ENCODE results near the gene POLRMT.
"Not testable (repeated sequence)": the region's sequence is repeated elsewhere in the genome, so short reads cannot be mapped to it uniquely, and the experiment has no call there.

Gene POLRMT

DNA sequence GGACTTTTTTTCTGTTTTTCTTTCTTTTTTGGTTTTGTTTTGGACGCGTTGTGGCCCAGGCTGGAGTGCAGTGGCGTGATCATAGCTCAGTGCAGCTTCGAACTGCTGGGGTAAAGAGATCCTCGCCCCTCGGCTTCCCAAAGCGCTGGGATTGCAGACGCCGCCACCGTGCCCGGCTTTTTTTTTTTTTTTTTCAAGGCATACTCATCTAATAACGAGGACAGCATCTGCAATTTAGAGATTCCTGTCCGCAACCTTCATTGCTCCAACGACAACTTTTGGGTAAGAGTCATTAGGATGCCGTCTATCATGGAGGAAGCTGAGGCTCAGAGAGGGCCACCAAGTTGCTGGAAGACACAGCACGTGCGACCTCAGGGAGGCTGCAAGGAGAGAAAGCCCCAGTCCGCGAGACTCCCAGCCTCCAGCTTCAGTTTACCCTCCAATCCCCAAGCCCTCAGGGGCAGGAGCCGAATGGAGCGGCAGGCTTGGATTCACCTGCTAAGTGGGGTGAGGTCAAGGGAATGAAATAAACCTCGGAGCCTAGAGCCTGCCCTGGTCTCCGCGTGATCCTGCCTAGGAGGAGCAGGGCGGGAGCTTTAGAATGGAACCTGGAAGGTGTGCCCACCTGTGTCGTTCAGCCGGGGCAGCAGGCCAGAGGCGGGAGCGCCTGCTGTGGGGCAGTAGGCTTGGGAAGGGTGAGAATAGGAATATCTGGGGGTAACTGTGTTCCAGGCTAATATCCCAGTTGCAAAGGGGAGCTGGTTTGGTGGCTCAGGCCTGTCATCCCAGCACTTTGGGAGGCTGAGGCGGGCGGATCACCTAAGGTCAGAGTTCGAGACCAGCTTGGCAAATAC lies 676 bp upstream of the POLRMT start:
- Histone ChIP-seq H3K9ac (ENCODE audit: low read depth, low read length) (peak overlapping the region; percentile 79), H3K36me3 (ENCODE audit: insufficient read depth, low read length) (peaks cover 15% of the 10 kb centered on the region), H3K4me3 (ENCODE audit: low read length) (peak overlapping the region; percentile 100), H3K27ac (ENCODE audit: low read depth, low read length) (no peak overlapping the region; the same call in 1 of the 2 replicates), H3K9me3 (ENCODE audit: insufficient read depth, low read depth, low read length) (no peaks in the 10 kb centered on the region), H3K27me3 (ENCODE audit: insufficient read depth, low read length) (peaks cover 20% of the 10 kb centered on the region), H3K4me1 (ENCODE audit: insufficient read depth, low read length) (no peaks in the 10 kb centered on the region)
- 31% methylated on average over 32 of the region's 32 CpGs for WGBS

DNA sequence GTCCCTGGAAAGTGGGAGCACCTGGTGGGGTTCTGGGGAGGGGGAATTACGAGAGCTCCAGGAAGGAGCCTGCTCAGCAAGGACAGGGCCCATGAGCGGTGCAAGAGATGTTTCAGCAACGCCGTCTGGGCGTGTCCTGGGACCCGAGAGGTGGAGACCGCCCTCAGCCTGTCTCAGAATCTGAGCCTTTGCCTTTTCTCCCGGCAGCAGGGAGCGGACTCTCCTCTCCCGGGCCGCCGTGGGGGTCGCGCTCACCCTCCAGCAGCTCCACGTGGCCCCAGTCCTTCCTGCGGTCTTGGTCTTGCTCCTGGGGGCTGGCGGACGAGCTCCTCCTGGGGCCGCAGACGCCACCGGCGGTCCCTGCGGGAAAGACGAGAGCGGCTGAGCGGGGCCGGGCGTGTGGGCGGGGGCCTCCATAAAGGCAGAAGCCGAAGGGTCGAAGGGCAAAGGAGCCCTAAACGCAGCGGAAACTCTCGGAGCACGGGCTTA lies 714 bp downstream of the POLRMT start:
- Histone ChIP-seq H3K27ac (ENCODE audit: low read depth, low read length) (peak overlapping the region; percentile 65), H3K9ac (ENCODE audit: low read depth, low read length) (peak overlapping the region; percentile 94), H3K4me1 (ENCODE audit: insufficient read depth, low read length) (no peaks in the 10 kb centered on the region), H3K27me3 (ENCODE audit: insufficient read depth, low read length) (peaks cover 7% of the 10 kb centered on the region), H3K9me3 (ENCODE audit: insufficient read depth, low read depth, low read length) (no peaks in the 10 kb centered on the region), H3K36me3 (ENCODE audit: insufficient read depth, low read length) (peaks cover 27% of the 10 kb centered on the region), H3K4me3 (ENCODE audit: low read length) (peak overlapping the region; percentile 100)
- WGBS: 2% methylated on average over 35 of the region's 35 CpGs

GRCh38 chr19:629961-630714 lies 3.2 kb downstream of the POLRMT start:
- no peak overlapping the region for H3K9ac ChIP-seq (ENCODE audit: low read depth, low read length)
- peaks cover 38% of the 10 kb centered on the region for H3K36me3 ChIP-seq (ENCODE audit: insufficient read depth, low read length)
- 94% methylated on average over 30 of the region's 30 CpGs for WGBS
- no peak overlapping the region for H3K27ac ChIP-seq (ENCODE audit: low read depth, low read length)
- no peaks in the 10 kb centered on the region for H3K27me3 ChIP-seq (ENCODE audit: insufficient read depth, low read length)
- no peaks in the 10 kb centered on the region for H3K4me1 ChIP-seq (ENCODE audit: insufficient read depth, low read length)
- no peaks in the 10 kb centered on the region for H3K9me3 ChIP-seq (ENCODE audit: insufficient read depth, low read depth, low read length)
- H3K4me3 ChIP-seq (ENCODE audit: low read length): no peak overlapping the region

- H3K27me3 ChIP-seq (ENCODE audit: insufficient read depth, low read length); H3K27ac ChIP-seq (ENCODE audit: low read depth, low read length); H3K4me3 ChIP-seq (ENCODE audit: low read length); H3K9ac ChIP-seq (ENCODE audit: low read depth, low read length); H3K9me3 ChIP-seq (ENCODE audit: insufficient read depth, low read depth, low read length); H3K4me1 ChIP-seq (ENCODE audit: insufficient read depth, low read length): not testable (repeated sequence)
- 93% methylated on average over 25 of the region's 25 CpGs for WGBS
- peaks cover 43% of the 10 kb centered on the region for H3K36me3 ChIP-seq (ENCODE audit: insufficient read depth, low read length)
Observed at GRCh38 chr19:629515-629914, 3.8 kb downstream of the POLRMT start.

GRCh38 chr19:628168-628567 lies 5.2 kb downstream of the POLRMT start:
- peaks cover 55% of the 10 kb centered on the region for H3K36me3 ChIP-seq (ENCODE audit: insufficient read depth, low read length)
- H3K27me3 ChIP-seq (ENCODE audit: insufficient read depth, low read length): no peaks in the 10 kb centered on the region
- H3K4me1 ChIP-seq (ENCODE audit: insufficient read depth, low read length): no peaks in the 10 kb centered on the region
- H3K9ac ChIP-seq (ENCODE audit: low read depth, low read length): no peak overlapping the region; the same call in 1 of the 2 replicates
- H3K4me3 ChIP-seq (ENCODE audit: low read length): no peak overlapping the region
- no peak overlapping the region for H3K27ac ChIP-seq (ENCODE audit: low read depth, low read length)
- H3K9me3 ChIP-seq (ENCODE audit: insufficient read depth, low read depth, low read length): no peaks in the 10 kb centered on the region
- WGBS: 83% methylated on average over 18 of the region's 19 CpGs

GRCh38 chr19:626566-626965 lies 6.8 kb downstream of the POLRMT start:
- not testable (repeated sequence) for H3K9ac ChIP-seq (ENCODE audit: low read depth, low read length); H3K4me1 ChIP-seq (ENCODE audit: insufficient read depth, low read length); H3K27me3 ChIP-seq (ENCODE audit: insufficient read depth, low read length); H3K27ac ChIP-seq (ENCODE audit: low read depth, low read length); H3K4me3 ChIP-seq (ENCODE audit: low read length); H3K9me3 ChIP-seq (ENCODE audit: insufficient read depth, low read depth, low read length)
- H3K36me3 ChIP-seq (ENCODE audit: insufficient read depth, low read length): peaks cover 65% of the 10 kb centered on the region
- 96% methylated on average over 7 of the region's 7 CpGs for WGBS

DNA sequence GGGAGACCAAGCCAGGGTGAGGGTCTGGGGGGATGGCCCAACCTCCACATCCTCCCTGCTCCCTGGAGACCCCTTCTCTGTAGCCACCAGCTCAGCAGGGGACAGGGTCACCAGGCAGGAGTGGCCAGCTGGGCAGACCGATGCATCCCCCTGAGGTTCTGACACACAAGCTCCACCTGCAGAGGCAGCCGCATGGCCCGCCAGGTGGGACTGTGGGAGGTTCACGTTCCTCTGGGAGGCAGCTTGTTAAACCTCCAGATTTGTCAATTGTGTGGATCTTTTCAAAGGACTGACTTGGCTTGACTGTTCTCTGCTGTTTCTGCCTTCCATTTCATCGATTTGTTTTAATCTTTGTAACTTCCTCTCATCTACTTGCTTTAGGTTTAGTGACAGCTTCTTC lies 8.1 kb downstream of the POLRMT start:
- Histone ChIP-seq H3K9me3 (ENCODE audit: insufficient read depth, low read depth, low read length) (no peaks in the 10 kb centered on the region), H3K9ac (ENCODE audit: low read depth, low read length) (no peak overlapping the region), H3K4me3 (ENCODE audit: low read length) (no peak overlapping the region), H3K4me1 (ENCODE audit: insufficient read depth, low read length) (no peaks in the 10 kb centered on the region), H3K36me3 (ENCODE audit: insufficient read depth, low read length) (peaks cover 64% of the 10 kb centered on the region), H3K27ac (ENCODE audit: low read depth, low read length) (no peak overlapping the region), H3K27me3 (ENCODE audit: insufficient read depth, low read length) (no peaks in the 10 kb centered on the region)
- 93% methylated on average over 5 of the region's 5 CpGs for WGBS

- Histone ChIP-seq H3K36me3 (ENCODE audit: insufficient read depth, low read length) (peaks cover 64% of the 10 kb centered on the region), H3K4me1 (ENCODE audit: insufficient read depth, low read length) (no peaks in the 10 kb centered on the region), H3K27ac (ENCODE audit: low read depth, low read length) (no peak overlapping the region), H3K4me3 (ENCODE audit: low read length) (no peak overlapping the region), H3K27me3 (ENCODE audit: insufficient read depth, low read length) (no peaks in the 10 kb centered on the region), H3K9me3 (ENCODE audit: insufficient read depth, low read depth, low read length) (no peaks in the 10 kb centered on the region), H3K9ac (ENCODE audit: low read depth, low read length) (no peak overlapping the region)
- WGBS: 94% methylated on average over 24 of the region's 24 CpGs
Observed at GRCh38 chr19:624433-625109, 8.8 kb downstream of the POLRMT start.

GRCh38 chr19:623974-624373 lies 9.4 kb downstream of the POLRMT start:
- H3K27me3 ChIP-seq (ENCODE audit: insufficient read depth, low read length): no peaks in the 10 kb centered on the region
- H3K27ac ChIP-seq (ENCODE audit: low read depth, low read length): 0 out of 2 replicates have a peak overlapping the region, but pooled peaks have one; percentile 35
- no peaks in the 10 kb centered on the region for H3K9me3 ChIP-seq (ENCODE audit: insufficient read depth, low read depth, low read length)
- WGBS: 92% methylated on average over 24 of the region's 24 CpGs
- peaks cover 64% of the 10 kb centered on the region for H3K36me3 ChIP-seq (ENCODE audit: insufficient read depth, low read length)
- no peak overlapping the region for H3K4me3 ChIP-seq (ENCODE audit: low read length)
- H3K4me1 ChIP-seq (ENCODE audit: insufficient read depth, low read length): no peaks in the 10 kb centered on the region
- 0 out of 2 replicates have a peak overlapping the region, but pooled peaks have one; percentile 40 for H3K9ac ChIP-seq (ENCODE audit: low read depth, low read length)

DNA sequence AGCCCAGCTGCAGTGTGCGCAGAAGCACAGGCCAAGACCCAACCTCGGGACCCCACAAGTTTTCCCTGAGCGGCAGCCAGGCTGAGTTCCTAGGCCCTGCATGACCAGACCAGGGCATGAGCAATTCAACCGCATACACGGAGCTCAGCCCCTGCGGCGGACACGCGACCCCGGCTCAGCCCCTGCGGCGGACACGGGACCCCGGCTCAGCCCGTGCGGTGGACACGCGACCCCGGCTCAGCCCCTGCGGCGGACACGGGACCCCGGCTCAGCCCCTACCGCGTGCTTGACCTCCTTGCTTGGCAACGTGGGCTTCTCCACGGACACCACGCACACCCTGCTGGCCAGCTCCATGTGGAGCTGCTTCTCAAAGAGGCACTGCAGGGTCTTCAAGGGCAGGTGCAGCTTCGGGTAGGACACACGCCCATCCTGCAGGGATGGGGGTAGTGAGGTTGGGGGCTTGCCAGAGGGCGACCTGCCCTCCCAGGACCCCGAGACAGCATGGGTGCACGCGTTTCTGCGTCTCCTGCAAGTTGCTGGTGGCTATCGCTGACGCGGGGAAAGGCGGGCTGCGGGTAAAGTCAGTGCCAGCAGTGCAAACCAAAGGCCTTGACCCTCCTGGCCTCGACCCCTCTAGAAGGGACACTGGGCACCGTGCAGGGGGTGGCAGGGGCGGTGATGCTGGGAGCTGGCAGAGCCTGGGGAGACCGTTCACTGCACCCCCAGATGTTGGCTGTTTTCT lies 10.0 kb downstream of the POLRMT start:
- no peak overlapping the region for H3K4me3 ChIP-seq (ENCODE audit: low read length)
- no peaks in the 10 kb centered on the region for H3K9me3 ChIP-seq (ENCODE audit: insufficient read depth, low read depth, low read length)
- no peak overlapping the region for H3K27ac ChIP-seq (ENCODE audit: low read depth, low read length)
- H3K27me3 ChIP-seq (ENCODE audit: insufficient read depth, low read length): no peaks in the 10 kb centered on the region
- H3K4me1 ChIP-seq (ENCODE audit: insufficient read depth, low read length): no peaks in the 10 kb centered on the region
- WGBS: 94% methylated on average over 43 of the region's 44 CpGs
- H3K36me3 ChIP-seq (ENCODE audit: insufficient read depth, low read length): peaks cover 63% of the 10 kb centered on the region
- H3K9ac ChIP-seq (ENCODE audit: low read depth, low read length): no peak overlapping the region

Data from HUES64 (cell line).